WTC11 (cell line): ENCODE measurements around the gene ZFPL1.

Experiments used
- AR ChIP-seq: fragments of 250-450 bp; sonication (Bioruptor Pico); IDR thresholded peaks from 2 replicates; pipeline ENCODE4 v1.9.0; 2021; ENCODE audit warnings: mild to moderate bottlenecking
- ATF3 ChIP-seq: sonication (generic); formaldehyde crosslinking; conservative IDR thresholded peaks from 2 replicates; pipeline ENCODE4 v1.8.1; 2022; ENCODE audit warnings: mild to moderate bottlenecking, missing genetic modification reagents
- CTCF ChIP-seq: fragments of 200-600 bp; IDR thresholded peaks from 2 replicates; pipeline ENCODE4 v1.8.0; 2022; ENCODE audit warnings: antibody characterized with exemption
- JUN ChIP-seq: sonication (generic); formaldehyde crosslinking; IDR thresholded peaks from 2 replicates; pipeline ENCODE4 v1.8.0; 2023; ENCODE audit warnings: mild to moderate bottlenecking, missing genetic modification reagents
- MYBL2 ChIP-seq: sonication (generic); formaldehyde crosslinking; IDR thresholded peaks from 2 replicates; pipeline ENCODE4 v1.8.1; 2023; ENCODE audit warnings: mild to moderate bottlenecking, moderate library complexity, missing genetic modification reagents
- NR1H2 ChIP-seq: sonication (generic); formaldehyde crosslinking; IDR thresholded peaks from 2 replicates; pipeline ENCODE4 v1.9.0; 2021; ENCODE audit warnings: mild to moderate bottlenecking, moderate library complexity, missing genetic modification reagents
- NR2C2 ChIP-seq: sonication (generic); formaldehyde crosslinking; IDR thresholded peaks from 2 replicates; pipeline ENCODE4 v1.8.0; 2022; ENCODE audit warnings: mild to moderate bottlenecking, missing genetic modification reagents
- RELA ChIP-seq: sonication (generic); formaldehyde crosslinking; IDR thresholded peaks from 2 replicates; pipeline ENCODE4 v1.8.1; 2022; ENCODE audit warnings: missing genetic modification reagents, mild to moderate bottlenecking, borderline replicate concordance
- SP1 ChIP-seq: sonication (generic); formaldehyde crosslinking; conservative IDR thresholded peaks from 2 replicates; pipeline ENCODE4 v1.8.1; 2022; ENCODE audit warnings: missing genetic modification reagents
- ZNF138 ChIP-seq: sonication (generic); formaldehyde crosslinking; conservative IDR thresholded peaks from 2 replicates; pipeline ENCODE4 v1.8.1; 2022; ENCODE audit warnings: mild to moderate bottlenecking, moderate library complexity, missing genetic modification reagents
- ZNF281 ChIP-seq: sonication (generic); formaldehyde crosslinking; IDR thresholded peaks from 2 replicates; pipeline ENCODE4 v1.8.0; 2023; ENCODE audit warnings: mild to moderate bottlenecking, missing genetic modification reagents
- ZNF416 ChIP-seq: fragments of 250-450 bp; sonication (Bioruptor Pico); IDR thresholded peaks from 2 replicates; pipeline ENCODE4 v1.9.0; 2021; ENCODE audit warnings: mild to moderate bottlenecking, inconsistent platforms
- ZNF532 ChIP-seq: fragments of 250-450 bp; sonication (Bioruptor Pico); IDR thresholded peaks from 2 replicates; pipeline ENCODE4 v1.9.0; 2021; ENCODE audit warnings: mild to moderate bottlenecking, borderline replicate concordance

- no peak for TF ChIP-seq RELA
- TF ChIP-seq CTCF = no peak
- no peak for TF ChIP-seq AR
- no peak for TF ChIP-seq MYBL2 (CRISPR knock-in tag)
- no peak for TF ChIP-seq SP1 (CRISPR knock-in tag)
- TF ChIP-seq ZNF532 (CRISPR knock-in tag) = no peak
- TF ChIP-seq JUN (CRISPR knock-in tag) = no peak
- TF ChIP-seq NR1H2 (CRISPR knock-in tag) = no peak
- no peak for TF ChIP-seq ATF3
- TF ChIP-seq ZNF416 (CRISPR knock-in tag) = no peak
- TF ChIP-seq NR2C2 = no peak
- no peak for TF ChIP-seq ZNF281 (CRISPR knock-in tag)
- TF ChIP-seq ZNF138 (CRISPR knock-in tag) = no peak
These were observed 18.2 kb upstream of the ZFPL1 start for GRCh38 chr11:65065851-65066250.
